NCI-H2196 (cell line): ENCODE measurements around the gene CSF2.
A peak's percentile ranks its signal among the peaks of the same experiment; 100 is the strongest.

Experiments used
- DNase-seq: peaks from one replicate; lab custom pipeline; 2025; ENCODE audit not compliant: unreplicated experiment; lab: John Stamatoyannopoulos, UW

Gene CSF2

GRCh38 chr5:132054697-132055440 lies 18.7 kb upstream of the CSF2 start:
- DNase-seq, result no peak

- no peak for DNase-seq
These were observed 18.2 kb upstream of the CSF2 start for GRCh38 chr5:132055441-132055807.

GRCh38 chr5:132055808-132056609 lies 17.6 kb upstream of the CSF2 start:
- DNase-seq, result no peak

DNA sequence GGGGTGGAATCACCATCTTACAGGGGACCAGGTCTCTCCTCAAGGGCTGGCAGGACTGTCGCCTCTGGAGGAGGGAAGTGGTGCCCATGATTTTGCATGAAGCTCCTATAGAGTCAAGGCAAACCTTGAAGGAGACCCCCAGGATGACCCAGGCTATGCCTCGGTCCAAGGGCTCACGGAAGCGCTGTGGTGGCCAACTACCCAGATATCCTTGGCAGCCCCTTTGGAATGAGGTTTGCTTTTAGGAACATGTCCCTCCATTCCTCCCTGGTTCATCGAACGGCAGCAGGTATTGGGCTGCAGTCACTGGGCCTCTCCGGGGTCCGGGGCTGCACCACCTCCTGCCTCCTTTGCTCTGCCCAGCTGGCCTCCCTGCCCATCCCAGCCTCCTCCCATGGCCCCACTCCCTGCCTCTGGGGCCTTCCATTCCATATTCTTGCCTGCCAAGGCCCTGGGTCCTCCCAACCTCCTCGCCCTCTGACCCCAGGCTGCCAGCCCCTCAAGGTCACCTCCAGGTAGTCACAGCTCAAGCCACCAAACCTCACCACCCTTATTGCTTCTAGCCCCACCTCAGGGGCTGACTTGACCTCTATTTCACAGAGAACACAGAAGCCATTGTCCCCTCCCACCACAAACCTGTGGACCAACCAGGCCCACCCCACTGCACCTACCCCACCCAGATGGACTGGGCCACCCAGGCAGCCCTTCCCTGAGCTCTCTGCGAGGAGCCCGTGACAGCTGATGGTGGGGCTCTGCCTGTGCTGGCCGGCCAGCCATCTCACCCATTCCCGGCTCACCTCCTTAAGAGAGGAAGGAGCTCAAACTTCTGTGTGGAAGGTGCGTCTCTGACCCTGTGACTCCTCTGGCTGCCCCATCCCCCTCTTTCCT lies 16.7 kb upstream of the CSF2 start:
- DNase-seq, result no peak

DNA sequence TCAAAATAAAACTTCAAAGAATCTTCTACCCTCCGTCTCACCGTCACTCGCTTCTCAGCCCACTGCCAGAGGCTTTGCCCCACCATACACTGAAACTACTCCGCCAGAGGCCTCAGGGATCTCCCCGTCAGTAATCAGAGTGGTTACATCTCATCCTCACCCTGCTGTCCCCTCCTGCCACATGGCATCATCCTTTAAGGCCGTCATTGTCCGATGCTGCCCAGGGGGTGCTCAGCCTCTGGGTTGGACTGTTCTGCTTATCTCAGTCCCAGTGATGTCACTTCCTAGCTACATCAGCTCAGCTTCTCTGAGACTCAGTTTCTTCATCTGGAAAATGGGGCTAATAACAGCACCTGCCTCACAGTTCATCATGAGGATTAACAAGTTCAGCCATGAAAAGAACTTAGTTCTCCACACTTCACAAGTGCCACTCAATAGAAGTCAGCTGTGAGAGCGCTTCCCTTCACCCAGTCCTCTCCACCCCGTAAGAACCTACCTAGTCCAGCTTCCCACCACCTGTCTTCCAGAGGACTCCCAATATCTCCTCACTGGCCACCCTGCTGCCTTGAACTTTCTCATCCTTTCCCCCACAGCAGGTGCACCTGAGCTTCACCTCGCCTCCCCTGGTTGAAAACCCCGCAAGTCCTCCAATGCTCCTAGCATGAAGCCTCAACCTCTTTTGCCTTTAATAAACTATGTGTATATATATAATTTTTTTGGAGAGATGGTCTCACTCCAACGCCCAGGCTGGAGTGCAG lies 15.9 kb upstream of the CSF2 start:
- DNase-seq, result no peak

GRCh38 chr5:132058646-132059042 lies 14.9 kb upstream of the CSF2 start:
- DNase-seq, result no peak

- no peak for DNase-seq
These were observed 14.4 kb upstream of the CSF2 start for GRCh38 chr5:132059043-132059695.

DNA sequence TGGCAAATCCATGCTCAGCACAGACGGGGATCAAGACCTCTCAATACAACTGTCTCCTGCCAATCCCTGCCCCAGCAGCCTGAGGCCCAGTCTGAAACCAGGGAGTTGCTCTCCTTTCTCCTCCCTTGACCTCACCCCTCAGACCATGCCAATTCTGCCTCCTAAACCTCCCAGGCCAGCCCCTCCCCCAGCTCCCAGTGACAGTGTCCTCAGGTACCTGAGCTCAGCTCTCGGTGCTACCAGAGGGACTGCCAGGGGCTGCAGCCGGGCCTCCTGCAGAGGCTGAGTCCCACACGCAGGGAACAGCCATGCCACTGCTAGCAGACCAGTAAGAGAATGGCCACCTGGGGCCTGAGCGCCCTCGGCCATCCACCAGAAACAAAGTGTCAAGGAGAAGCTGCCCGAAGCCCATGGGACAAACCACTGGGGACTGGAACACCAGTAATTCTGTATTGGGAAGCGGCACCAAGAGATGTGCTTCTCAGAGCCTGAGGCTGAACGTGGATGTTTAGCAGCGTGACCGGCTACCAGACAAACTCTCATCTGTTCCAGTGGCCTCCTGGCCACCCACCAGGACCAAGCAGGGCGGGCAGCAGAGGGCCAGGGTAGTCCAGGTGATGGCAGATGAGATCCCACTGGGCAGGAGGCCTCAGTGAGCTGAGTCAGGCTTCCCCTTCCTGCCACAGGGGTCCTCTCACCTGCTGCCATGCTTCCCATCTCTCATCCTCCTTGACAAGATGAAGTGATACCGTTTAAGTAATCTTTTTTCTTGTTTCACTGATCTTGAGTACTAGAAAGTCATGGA lies 13.7 kb upstream of the CSF2 start:
- DNase-seq, result no peak

GRCh38 chr5:132060501-132061161 lies 13.0 kb upstream of the CSF2 start, which contains the start of gene IL3:
TSS of gene IL3 (plus strand) at chr5:132060655. CDS start at chr5:132060707, 52 bp downstream.
- no peak for DNase-seq

GRCh38 chr5:132063090-132063911 lies 10.3 kb upstream of the CSF2 start:
- DNase-seq, result peak; percentile 56

GRCh38 chr5:132064140-132064539 lies 9.4 kb upstream of the CSF2 start:
- no peak for DNase-seq

DNA sequence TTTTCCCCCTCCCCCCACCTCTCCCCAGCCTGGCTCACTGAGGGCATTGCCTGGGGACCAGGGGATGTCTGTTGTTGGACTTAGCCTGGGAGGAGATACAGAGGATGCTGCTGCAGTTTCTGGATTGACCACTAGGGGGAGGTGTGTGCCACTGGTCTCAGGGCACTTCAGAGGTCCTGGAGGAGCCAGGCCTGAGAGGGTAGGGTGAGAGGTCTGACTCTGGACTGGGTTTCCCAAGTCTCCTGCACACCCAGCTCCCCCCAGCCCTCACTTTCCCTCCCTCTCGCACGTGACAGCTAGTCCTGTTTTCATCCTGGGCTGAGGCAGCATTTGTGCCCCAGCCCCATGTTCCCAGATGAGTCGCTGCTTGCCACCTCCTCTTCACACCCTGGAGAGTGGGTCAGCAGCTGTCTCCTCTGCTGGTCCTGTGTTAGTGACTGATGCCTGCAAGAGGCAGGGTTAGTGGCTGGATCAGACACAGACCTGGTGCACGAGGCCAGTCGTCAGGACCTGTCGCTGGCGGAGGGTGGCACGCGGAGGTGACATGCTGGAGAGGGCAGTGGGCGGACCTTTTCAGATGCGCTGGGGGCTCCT lies 8.8 kb upstream of the CSF2 start:
- peak; percentile 86 for DNase-seq

GRCh38 chr5:132065351-132065937 lies 8.1 kb upstream of the CSF2 start:
- DNase-seq, result peak; percentile 56

GRCh38 chr5:132065951-132066701 lies 7.5 kb upstream of the CSF2 start:
- no peak for DNase-seq

DNA sequence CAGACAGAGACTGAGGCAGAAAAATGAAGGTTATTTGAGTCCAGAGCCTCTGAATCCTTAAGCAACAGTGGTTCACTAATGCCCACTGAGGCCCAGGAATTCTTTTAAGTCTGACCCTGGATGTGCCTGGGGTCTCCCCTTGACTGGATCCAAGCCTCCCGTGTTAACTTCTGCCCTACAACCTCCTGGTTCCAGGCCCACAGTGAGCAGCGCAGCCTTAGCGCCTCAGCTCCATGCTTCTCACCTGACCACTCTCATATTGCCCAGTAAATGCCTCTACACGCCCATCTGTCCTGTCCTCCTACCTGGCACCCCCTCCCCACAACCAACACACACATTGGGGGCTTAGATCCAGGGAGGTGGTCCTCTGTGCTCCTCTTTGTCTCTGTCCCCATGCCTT lies 6.7 kb upstream of the CSF2 start:
- DNase-seq, result no peak

- no peak for DNase-seq
These were observed 6.1 kb upstream of the CSF2 start for GRCh38 chr5:132067451-132067850.
